Measurements from ENCODE around the gene OPCML.

OPCML gene

DNA sequence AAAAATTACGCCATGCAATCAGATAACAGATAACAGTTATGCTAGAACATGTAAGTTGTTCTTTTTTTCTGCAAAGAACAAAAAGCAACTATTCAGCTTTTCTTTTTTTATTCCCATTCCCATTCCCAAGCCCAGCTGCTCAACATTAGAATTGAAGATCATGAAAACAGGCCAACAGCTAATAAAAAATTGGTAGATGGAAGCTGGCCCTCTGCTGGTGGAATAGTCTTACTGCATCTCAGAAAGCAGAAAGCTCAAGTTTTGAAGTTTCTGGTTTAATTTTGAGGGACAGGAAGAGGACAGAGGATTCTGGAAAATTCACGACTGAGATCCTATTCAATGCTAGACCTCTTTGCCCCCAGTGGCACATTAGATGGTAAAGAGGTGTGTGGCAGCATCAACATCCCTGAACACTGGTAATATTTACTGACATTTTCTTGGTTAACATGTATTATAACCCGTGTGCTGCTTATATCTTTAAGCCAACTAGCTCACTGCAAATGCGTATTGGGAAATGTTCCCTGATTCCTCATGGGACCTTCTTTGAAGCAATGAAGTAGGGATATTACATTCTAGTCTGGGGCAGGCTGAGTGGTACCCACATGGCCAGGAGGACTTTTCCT, 591.2 kb downstream of the OPCML start:
- DNase-seq (ENCODE audit: low read depth in 2 of 2): no peak

DNA sequence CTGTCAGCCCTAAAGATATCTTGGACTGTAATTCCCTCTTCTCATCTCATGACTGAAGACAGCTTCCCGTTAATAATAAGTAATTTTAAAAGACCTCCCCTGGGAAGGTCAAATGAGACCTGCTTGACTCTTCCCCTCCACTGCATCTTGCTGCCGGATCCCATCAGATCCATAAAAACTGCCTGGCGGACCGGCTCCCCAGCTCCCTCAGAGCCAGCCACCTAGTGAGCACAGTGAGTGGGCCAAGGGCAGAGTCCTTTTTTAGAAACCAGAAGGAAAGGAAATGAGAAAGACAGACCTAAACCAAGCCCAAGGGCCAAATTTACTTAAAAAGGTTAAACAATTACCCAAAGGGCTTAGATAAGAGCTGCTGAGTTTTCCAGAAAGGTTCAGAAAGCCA, 595.3 kb downstream of the OPCML start:
- no peak for DNase-seq (ENCODE audit: low read depth in 2 of 2)

DNA sequence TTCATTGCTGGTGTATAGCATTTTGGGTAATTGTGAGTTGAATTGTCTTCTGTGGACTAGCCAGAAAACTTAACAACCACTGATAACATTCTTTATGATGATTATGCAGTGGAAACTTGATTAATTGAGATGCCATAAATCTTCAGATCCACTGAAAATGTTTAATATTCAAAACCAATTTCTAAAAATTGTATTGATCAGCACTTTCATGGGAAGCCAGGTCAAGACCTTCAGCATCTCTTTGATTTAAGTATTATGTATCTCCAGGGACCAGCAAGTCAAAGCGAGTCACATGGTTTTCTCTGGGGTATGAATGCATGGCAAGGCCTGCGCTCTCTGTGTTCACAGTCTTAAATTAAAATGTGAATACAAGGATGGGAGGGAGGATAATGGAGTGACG, 596.9 kb downstream of the OPCML start:
- DNase-seq (ENCODE audit: low read depth in 2 of 2): no peak

DNA sequence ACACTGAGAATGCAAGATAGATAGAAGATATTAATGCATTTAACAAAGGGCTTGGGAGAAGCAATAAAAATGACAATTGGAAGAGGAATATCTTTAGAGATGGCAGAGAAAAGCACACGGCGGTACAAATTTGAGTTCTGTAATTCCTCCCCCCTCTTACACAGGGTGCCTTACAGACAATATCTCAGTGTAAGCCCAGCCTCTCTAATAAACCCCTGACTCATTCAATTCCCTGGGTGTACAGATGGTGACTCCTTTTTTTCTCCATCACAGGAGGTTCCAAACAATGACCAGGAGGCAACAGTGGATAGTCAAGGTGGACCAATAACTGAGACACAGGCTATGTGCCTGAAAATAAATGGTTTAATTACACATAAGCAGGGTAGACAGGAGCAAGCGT, 598.6 kb downstream of the OPCML start:
- DNase-seq (ENCODE audit: low read depth in 2 of 2): no peak

DNA sequence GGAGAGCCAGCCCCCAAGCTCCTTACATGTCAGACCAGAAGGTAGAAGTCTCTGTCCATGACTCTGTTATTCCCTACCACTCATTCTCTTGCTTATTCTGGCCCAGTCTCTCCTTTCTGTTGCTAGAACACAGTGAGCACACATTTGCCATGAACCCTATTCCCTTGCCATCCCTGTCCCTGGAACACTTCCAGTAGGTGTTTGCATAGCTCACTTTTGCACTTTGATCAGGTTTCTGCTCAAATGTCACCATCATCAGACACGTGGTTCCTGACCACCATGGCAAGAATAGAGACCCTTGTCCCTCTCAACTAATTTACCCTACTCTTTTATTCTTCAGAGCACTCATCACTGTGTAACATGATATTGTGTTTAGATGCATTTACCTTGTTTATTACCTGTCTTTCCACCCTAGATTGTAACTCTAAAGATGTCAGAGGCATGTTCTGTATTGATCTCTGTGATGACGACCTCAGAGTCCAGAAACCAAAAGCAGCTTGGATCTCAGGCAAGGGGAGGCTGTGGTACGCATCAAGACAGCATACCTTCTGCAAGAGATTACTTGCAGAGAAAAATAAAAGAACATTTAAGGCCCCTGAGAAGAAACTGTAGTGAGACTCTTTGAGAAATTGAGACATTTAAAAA, 606.4 kb downstream of the OPCML start:
- no peak for DNase-seq (ENCODE audit: low read depth in 2 of 2)

DNA sequence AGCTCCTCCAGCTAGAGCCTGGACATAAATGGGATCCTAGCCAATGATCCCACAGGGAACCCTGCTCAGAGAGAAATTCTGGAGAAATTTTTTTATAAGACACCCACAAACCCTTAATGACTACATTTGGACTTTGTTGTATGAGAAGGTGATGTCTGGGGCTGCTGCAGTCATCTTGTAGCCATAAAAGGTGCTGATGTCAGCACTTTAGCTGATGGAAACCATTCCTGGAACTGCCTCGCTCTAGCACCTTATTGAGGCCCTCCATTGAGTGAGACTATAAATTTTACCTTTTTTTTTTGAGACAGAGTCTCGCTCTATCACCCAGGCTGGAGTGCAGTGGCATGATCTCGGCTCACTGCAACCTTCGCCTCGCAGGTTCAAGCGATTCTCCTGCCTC, 610.7 kb downstream of the OPCML start:
- no peak for DNase-seq (ENCODE audit: low read depth in 2 of 2)

DNA sequence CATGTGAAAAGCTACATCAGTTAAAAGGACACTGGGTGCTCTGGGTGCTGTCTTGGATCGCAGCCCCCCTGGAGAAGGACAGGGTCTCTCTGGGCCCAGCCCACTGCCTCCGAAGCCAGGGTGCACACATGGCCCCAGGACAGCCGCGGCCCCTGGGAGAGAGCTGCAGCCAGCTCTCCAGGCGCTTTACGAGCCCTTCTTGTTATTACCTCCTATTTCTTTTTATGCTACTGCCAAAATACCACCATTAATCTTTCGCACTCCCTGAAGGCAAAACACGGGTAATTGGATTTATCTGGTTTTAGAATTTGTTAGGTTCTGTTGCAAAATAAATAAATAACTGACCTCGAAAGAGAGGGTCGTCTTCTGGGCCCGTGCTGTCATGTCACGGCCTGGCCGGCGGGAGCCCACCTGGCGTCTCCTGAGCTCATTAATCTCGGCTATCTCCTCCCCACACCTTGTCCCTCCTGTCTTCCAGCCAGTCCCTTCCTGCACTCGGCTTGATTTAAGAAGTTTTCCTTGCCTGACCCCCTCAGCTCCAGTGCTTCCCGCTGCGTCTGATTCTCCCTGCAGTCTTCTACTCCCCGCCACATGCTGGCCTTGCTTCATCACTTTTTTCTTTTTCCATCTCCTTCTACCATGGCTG, 611.7 kb downstream of the OPCML start:
- DNase-seq (ENCODE audit: low read depth in 2 of 2): no peak

DNA sequence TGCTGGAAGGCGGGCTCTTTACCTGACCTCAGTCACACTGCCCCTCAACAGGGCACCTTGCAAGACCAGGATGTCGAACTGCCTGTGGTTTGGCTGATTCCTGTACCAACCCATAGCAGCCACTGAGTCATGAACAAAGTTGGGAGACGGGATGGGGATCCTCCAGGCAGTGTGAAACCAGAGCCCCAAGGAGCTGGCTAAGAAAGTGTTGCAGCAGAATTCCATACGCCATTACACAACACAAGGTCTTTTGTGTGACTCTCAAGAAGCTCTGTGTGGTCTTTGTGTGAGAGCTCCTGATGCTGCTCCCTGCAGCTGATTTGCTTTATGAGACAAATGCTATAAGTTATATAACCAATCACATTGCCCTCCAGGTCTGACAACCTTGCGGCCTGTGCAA, 617.7 kb downstream of the OPCML start:
- DNase-seq (ENCODE audit: low read depth in 2 of 2): no peak

DNA sequence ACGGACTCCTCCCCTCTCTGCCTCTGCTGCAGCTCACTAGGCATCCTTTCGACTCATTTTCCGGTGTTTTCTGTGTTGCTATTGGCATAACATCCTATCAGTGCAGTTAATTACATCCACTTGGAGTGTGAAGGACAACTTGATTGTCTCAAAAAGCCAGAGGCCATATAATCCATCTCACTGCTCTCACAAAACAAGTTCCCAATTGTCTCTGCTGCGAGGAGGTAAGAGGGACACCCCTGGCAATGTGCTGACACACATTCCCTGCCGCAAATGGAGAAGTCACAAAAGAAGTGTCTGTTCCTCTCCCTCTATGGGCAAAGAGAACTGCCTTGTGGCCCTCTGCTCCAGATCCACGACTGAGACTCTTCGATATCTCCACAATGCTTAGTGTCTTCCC, 618.4 kb downstream of the OPCML start:
- no peak for DNase-seq (ENCODE audit: low read depth in 2 of 2)

DNA sequence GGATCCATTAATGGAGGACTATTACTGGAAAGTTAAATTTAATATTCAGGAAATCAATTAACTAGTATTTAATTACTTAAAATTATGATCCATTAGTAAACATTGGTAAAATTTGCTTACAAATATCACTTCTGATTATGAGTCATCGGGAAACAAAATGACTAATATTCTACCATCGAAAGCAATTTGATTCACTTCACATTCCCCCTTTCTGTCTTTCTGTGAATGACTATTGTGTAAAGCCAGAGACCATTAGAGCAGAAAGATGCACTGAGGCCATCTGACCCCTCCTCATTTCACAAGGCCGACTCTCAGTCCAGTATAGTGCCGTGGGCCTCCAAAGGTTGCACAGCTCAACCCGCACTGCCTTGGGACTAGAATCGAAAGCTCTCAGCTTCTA, 619.0 kb downstream of the OPCML start:
- no peak for DNase-seq (ENCODE audit: low read depth in 2 of 2)

DNA sequence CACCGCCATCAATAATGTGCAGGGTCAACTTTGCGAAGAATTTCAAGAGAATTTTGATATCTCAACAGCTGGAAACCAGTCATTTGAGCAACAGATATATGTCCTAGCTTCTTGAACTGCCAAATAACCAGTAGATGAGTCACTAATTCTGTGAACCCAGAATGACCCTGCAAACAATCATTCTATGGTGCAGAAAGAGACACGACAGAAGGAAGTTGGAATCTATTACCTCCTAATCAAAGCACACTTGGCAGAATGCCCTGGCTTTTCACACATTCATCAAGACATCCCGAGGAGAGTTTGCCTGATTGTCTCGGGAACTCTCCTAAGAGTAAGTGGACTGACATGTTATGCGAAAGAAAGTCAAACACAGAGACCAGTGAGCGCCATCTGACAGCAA, 621.1 kb downstream of the OPCML start:
- no peak for DNase-seq (ENCODE audit: low read depth in 2 of 2)

DNA sequence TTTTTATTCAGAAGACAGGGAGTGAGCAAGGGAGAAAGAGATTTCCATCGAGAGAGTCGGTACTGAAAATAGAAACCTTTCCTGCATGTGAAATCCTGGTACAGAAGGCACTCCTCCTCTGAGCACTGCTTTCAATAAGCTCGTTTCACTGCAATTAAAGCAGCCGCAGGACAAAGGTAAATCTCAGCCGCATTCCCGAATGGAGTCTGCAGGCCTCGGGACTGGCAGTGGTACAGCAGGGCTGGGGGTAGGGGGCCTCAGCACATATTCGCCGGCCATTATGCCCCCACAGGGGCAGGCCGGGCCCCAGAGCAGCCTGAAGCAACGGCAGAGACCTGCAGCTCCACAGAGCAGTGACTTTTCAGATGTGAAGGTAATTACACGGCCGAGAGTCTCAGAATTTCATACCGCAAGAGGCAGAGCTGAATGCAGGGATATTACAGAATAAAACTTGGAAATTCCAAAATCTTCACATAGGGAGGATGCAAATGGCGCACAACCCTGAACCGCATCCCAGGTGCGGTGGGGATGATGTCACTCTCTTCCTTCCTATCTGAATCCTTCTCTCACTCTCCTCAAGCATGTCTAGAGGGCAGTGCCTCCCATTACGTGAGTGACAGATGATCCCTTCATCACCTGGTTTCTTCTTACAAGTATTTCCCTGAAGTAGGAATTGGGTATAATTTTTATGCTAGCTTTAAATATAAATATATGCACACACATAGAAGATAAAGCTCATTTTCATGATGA, 622.1 kb downstream of the OPCML start:
- no peak for DNase-seq (ENCODE audit: low read depth in 2 of 2)

DNA sequence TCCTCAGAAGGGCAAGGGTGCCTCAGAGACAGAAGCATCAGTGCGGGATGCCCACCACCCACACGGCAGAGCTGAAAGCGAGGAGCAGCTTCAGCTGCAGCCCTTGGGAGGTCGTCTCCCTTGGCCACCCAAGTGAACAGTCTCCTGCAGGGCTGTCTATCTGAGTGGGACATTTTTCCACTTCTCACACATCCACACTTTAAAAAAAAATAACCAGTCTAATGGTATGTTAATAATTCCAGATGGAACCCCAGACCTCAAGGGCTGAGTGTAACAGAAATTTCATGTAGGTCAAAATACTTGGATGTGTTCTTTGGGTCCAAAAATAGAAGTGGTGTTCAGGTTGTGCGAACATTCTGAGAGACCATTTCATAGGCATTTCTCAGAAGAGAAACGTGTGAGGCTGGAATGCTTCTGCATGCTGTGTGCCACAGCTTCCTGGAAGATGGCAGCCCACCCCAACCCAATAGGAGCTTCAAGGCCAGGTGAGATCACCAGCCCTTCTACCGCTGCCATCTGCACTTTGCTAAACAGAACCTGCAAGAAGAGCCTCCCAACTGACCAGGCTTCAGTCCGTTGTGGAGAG, 623.2 kb downstream of the OPCML start:
- no peak for DNase-seq (ENCODE audit: low read depth in 2 of 2)

DNA sequence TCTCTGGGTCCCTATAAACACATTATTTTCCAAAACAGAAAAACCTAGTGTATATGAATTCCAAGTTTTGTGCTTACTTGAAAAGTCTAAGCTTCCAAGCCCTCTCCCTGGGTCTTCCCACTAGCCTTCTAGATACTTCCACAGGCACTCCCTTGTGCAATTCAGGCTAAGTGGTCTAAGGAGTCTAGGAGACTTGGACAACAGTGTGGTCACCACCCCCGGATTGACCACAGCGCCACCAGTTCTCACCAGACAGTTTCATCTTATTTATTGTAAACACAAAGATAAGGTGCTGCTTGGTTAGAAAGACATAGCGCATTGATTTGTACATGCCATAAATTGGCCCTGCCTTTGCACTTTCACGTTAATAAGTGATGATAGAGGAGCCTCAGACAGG, 623.9 kb downstream of the OPCML start:
- no peak for DNase-seq (ENCODE audit: low read depth in 2 of 2)

DNA sequence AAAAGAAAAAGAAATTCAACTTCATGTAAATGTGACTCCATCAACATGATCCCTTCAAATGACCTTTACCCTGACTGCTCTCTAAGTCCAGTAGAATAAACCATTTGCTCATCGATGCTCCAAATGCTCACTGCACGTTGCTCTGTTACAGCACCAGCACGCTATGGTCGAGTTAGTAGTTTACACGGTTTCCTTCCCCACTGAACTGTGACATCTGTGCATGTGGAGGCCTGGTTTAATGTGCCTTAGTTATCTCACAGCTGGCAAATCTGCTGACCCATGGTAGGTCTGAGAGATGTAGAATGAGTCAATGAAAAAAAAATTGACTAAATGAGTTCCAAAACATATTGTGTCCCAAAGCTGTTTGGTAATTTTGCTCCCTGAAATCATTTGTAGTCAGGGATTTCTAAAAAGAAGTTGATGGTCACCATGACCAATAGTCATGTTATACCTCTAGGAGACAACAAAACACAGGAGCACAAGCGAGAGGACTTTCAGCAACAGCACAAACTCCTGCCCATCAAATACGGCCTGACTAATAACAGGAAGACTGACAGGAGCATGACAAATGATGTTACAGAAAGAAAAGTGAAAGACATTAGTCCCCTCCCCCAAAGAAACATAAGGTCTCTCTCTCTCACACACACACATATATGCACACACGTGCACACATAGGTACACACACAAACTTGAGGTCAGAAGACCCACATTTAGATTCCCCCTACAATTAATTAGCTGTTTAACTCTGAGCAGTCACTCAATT, 624.5 kb downstream of the OPCML start:
- no peak for DNase-seq (ENCODE audit: low read depth in 2 of 2)

DNA sequence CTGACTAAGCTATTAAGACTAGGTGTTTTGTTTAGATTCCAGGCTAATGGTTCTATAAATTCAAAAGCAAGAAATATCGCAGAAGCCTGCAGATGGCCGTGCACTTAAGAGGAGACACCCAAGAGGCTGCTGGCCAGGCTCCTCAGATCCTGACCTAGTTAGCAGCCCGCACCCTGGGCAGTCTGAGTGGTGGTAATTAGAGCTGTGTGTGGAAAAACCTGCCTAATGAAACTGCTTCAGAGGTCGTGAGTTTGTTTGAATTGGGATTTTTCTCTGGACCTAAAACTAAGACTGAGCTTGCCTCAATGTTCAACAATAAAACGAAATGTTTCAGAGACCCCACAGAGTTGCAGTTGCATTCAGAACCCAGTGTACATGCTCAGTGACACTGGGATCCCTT, 627.7 kb downstream of the OPCML start:
- DNase-seq (ENCODE audit: low read depth in 2 of 2): no peak

DNA sequence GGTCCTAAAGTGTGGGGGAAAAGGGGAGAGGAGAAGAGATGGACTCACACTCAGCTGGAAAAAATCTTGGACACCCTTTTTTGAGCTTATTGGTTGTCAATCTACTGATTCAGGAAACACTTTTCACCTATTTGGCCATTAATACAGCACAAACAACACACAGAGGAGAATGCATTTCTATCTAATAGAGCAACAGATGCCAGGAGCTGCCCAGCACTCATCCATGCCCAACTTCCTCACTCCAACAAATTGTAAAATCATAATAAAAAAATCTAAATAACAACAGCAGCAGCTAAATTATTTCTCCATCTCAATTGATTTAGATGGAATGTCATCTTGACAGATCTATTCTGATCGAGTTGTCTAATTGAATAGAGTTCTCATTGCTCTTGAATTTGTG, 628.2 kb downstream of the OPCML start:
- no peak for DNase-seq (ENCODE audit: low read depth in 2 of 2)

DNA sequence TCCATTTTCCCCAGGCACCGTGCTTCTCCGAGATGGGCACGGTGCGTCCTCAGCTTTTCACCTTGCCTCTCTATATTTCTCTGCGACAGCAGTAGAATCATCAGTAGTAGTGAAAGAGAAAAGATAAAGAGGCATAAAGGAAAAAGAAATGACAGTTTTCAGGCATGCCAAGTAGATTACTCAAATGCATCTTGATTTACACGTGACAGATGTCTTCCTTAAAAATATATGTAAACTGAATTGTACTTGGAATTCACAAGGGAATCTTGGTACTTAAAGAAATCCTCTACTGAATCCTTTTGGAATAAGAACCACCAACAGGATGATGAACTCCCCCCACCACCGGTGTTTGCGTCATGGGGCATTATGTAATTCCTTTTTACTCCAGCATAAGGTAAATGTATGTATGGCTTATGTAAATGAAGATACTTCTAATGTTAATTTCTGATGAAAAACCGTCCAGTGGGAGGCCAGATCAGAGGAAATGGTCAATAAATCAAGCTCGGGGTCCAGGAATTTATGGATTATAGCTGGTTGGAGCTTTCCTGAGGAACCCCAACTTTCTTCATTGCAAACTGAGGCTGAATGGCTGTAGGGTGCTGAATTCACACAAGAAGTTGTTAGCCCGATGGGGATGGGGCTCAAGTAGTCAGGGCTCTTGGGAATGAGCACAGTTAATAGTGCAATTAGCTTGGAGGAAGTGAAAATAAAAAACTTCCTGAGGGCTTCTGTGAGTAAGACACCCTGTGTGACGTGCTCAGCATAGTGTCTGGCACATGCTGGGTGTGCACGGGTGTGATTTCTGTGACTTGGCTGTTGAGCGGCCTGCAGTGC, 630.4 kb downstream of the OPCML start:
- no peak for DNase-seq (ENCODE audit: low read depth in 2 of 2)

DNA sequence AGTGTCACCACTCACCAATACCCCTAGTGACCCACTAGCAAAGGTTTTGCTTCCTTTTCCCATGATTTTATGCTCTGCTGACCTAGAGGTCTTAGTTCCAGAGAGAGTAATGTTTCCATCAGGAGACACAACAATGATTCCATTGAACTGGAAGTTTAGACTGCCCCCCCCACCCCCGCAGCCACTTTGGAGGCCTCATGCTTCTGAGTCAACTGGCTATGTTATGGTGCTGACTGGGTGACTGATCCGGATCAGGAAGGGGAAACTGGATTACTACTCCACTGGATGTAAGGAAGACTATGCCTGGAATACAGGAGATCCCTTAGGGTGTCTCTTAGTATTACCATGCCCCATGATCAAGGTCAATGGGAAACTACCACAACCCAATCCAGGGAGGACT, 633.6 kb downstream of the OPCML start:
- no peak for DNase-seq (ENCODE audit: low read depth in 2 of 2)

DNA sequence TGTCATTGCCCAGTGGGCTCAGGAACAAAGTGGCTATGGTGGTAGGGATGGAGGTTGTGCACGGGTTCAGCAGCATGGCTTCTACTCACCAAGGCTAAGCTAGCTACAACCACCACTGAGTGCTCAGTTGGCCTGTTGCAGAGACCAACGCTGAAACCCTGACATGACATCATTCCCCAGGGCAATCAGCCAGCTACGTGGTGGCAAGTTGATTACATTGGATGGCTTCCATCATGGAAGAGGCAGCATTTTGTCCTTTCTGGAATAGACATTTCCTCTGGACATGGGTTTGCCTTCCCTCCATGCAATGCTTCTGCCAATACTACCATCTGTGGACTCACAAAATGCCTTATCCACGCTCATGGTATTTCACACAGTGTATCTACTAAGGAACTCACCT, 634.3 kb downstream of the OPCML start:
- no peak for DNase-seq (ENCODE audit: low read depth in 2 of 2)

DNA sequence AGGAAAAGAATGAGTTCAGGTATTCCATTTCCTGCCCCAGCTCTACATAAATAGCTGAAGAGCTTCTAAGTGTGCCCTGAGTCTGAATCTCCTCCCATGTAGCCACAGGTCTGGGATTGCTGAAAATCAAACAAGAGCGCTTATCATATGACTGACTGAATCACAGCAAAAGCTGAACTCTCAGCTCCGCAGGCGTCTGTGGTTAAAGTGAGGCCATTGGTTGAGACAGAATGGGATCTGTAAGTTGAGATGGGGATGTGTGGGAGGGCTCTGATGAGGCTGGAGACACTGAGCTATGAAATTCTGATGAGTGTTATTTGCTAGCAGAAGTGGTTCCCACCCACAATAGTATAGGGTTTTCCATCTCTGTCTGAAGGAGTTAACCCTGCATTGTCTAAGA, 637.0 kb downstream of the OPCML start:
- no peak for DNase-seq (ENCODE audit: low read depth in 2 of 2)
